ENCODE measurements around the gene CST7. TPM values are rescaled to one million over a fixed set of nuclear protein-coding genes. Genes with fewer than 3 reads are reported as not detected.

Gene CST7
- polyA plus RNA-seq, 1 donor from 2014 or later: not detected

DNA sequence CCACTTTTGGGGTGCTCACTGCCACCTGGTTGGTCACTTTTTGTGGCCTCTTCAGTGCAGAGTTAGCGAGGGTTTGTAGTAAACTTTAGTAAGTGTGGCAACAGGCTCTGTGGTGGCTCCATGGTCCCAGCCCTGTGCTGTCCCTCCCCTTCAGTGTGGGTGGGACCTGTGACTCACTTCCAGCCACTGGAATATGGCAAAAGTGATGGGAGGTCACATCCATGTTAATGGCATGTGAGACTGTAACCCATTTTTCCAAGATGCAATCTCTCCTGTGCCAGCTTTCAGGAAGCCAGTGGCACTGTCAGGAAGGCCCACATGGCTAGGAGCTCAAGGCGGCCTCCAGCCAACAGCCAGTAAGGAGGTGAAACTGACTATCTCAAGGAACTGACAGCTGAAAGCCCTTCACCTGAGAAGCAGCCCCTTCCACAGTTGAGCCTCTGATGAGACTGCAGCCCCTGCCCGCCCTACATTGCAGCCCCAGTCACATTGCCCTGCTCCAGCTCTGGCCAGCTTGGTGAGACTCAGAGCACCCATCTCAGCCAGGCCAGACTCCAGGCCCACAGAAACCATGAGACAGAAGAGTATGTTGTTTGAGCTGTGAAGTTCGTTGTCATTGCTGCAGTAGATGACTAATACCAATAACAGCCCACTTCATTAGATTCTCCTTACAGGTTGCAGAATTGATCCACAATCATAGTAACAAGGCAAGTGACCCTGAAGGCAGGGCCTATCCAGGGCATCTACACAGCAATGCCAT lies 13.1 kb upstream of the CST7 start:
- Histone ChIP-seq H3K9ac (ENCODE audit: low read length) (no peak overlapping the region), H3K27ac (ENCODE audit: low read length) (no peak overlapping the region), H3K4me3 (ENCODE audit: low read length) (no peak overlapping the region), H3K9me2 (ENCODE audit: insufficient read depth, low read length) (no peaks in the 10 kb centered on the region), H3K36me3 (ENCODE audit: insufficient read depth, low read length) (no peaks in the 10 kb centered on the region), H3K79me2 (replicated peaks; ENCODE audit: insufficient read depth, low read length) (no peaks in the 10 kb centered on the region), H3K4me2 (ENCODE audit: low read length) (no peak overlapping the region), H4K20me1 (ENCODE audit: insufficient read depth) (no peaks in the 10 kb centered on the region), H2AFZ (ENCODE audit: low read depth, low read length) (no peak overlapping the region), H3K27me3 (ENCODE audit: insufficient read depth, low read depth, low read length) (no peaks in the 10 kb centered on the region), H3K9me3 (ENCODE audit: low read length) (no peaks in the 10 kb centered on the region), H3F3A (ENCODE audit: insufficient read depth, low read length, poor library complexity, severe bottlenecking) (no peaks in the 10 kb centered on the region)
- no peak for TF ChIP-seq MXI1 (conservative IDR thresholded peaks at IDR 0.05; ENCODE audit: poor library complexity, severe bottlenecking)
- TF ChIP-seq POLR2AphosphoS5 (IDR thresholded peaks at IDR 0.05): no peak
- TF ChIP-seq EP300 (conservative IDR thresholded peaks at IDR 0.05; ENCODE audit: poor library complexity, severe bottlenecking): no peak
- TF ChIP-seq, protein P1, sequence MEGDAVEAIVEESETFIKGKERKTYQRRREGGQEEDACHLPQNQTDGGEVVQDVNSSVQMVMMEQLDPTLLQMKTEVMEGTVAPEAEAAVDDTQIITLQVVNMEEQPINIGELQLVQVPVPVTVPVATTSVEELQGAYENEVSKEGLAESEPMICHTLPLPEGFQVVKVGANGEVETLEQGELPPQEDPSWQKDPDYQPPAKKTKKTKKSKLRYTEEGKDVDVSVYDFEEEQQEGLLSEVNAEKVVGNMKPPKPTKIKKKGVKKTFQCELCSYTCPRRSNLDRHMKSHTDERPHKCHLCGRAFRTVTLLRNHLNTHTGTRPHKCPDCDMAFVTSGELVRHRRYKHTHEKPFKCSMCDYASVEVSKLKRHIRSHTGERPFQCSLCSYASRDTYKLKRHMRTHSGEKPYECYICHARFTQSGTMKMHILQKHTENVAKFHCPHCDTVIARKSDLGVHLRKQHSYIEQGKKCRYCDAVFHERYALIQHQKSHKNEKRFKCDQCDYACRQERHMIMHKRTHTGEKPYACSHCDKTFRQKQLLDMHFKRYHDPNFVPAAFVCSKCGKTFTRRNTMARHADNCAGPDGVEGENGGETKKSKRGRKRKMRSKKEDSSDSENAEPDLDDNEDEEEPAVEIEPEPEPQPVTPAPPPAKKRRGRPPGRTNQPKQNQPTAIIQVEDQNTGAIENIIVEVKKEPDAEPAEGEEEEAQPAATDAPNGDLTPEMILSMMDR (IDR thresholded peaks at IDR 0.05; ENCODE audit: poor library complexity, severe bottlenecking): no peak
- TF ChIP-seq RAD21 (conservative IDR thresholded peaks at IDR 0.05): no peak
- TF ChIP-seq, protein P2, sequence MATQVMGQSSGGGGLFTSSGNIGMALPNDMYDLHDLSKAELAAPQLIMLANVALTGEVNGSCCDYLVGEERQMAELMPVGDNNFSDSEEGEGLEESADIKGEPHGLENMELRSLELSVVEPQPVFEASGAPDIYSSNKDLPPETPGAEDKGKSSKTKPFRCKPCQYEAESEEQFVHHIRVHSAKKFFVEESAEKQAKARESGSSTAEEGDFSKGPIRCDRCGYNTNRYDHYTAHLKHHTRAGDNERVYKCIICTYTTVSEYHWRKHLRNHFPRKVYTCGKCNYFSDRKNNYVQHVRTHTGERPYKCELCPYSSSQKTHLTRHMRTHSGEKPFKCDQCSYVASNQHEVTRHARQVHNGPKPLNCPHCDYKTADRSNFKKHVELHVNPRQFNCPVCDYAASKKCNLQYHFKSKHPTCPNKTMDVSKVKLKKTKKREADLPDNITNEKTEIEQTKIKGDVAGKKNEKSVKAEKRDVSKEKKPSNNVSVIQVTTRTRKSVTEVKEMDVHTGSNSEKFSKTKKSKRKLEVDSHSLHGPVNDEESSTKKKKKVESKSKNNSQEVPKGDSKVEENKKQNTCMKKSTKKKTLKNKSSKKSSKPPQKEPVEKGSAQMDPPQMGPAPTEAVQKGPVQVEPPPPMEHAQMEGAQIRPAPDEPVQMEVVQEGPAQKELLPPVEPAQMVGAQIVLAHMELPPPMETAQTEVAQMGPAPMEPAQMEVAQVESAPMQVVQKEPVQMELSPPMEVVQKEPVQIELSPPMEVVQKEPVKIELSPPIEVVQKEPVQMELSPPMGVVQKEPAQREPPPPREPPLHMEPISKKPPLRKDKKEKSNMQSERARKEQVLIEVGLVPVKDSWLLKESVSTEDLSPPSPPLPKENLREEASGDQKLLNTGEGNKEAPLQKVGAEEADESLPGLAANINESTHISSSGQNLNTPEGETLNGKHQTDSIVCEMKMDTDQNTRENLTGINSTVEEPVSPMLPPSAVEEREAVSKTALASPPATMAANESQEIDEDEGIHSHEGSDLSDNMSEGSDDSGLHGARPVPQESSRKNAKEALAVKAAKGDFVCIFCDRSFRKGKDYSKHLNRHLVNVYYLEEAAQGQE (IDR thresholded peaks at IDR 0.05; ENCODE audit: borderline replicate concordance): no peak
- no peak for TF ChIP-seq EZH2 (IDR thresholded peaks at IDR 0.05; ENCODE audit: borderline replicate concordance, insufficient read depth, low read length, poor library complexity, severe bottlenecking)
- no peak for TF ChIP-seq TAF1 (IDR thresholded peaks at IDR 0.05; ENCODE audit: low read depth)

- H3K4me2 ChIP-seq (ENCODE audit: low read length): no peak overlapping the region
- no peaks in the 10 kb centered on the region for H3K79me2 ChIP-seq (replicated peaks; ENCODE audit: insufficient read depth, low read length)
- no peak for TF ChIP-seq MXI1 (conservative IDR thresholded peaks at IDR 0.05; ENCODE audit: poor library complexity, severe bottlenecking)
- no peak for TF ChIP-seq SMC3 (conservative IDR thresholded peaks at IDR 0.05; ENCODE audit: poor library complexity)
- no peak for TF ChIP-seq RAD21 (conservative IDR thresholded peaks at IDR 0.05)
- TF ChIP-seq, protein P2 (IDR thresholded peaks at IDR 0.05; ENCODE audit: borderline replicate concordance): no peak
- H3K9me3 ChIP-seq (ENCODE audit: low read length): no peaks in the 10 kb centered on the region
- no peak overlapping the region for H3K27ac ChIP-seq (ENCODE audit: low read length)
- H3K36me3 ChIP-seq (ENCODE audit: insufficient read depth, low read length): no peaks in the 10 kb centered on the region
- H3K4me3 ChIP-seq (ENCODE audit: low read length): no peak overlapping the region
- H4K20me1 ChIP-seq (ENCODE audit: insufficient read depth): no peaks in the 10 kb centered on the region
- H3K27me3 ChIP-seq (ENCODE audit: insufficient read depth, low read depth, low read length): no peaks in the 10 kb centered on the region
- no peak overlapping the region for H2AFZ ChIP-seq (ENCODE audit: low read depth, low read length)
- H3K9me2 ChIP-seq (ENCODE audit: insufficient read depth, low read length): no peaks in the 10 kb centered on the region
- H3F3A ChIP-seq (ENCODE audit: insufficient read depth, low read length, poor library complexity, severe bottlenecking): no peaks in the 10 kb centered on the region
- H3K9ac ChIP-seq (ENCODE audit: low read length): no peak overlapping the region
Observed at GRCh38 chr20:24936526-24937407, 12.3 kb upstream of the CST7 start.
